Loucy (cell line): ENCODE measurements around the gene RNF223.
A peak's percentile ranks its signal among the peaks of the same experiment; 100 is the strongest.

Experiments used
- H2AFZ ChIP-seq: fragments of 200-600 bp; sonication (generic); 2 replicates; pipeline ENCODE4 v1.6.0; 2016; ENCODE audit warnings: antibody characterized with exemption, mild to moderate bottlenecking, low read length, moderate library complexity
- H3F3A ChIP-seq: fragments of 200-600 bp; 2 replicates; pipeline ENCODE4 v1.6.0; 2016; ENCODE audit warnings: antibody characterized with exemption, low read depth, mild to moderate bottlenecking
- H3K27me3 ChIP-seq: fragments of 200-600 bp; sonication (generic); 2 replicates; pipeline ENCODE4 v1.6.1; 2014; ENCODE audit warnings: low read length, mild to moderate bottlenecking; ENCODE audit not compliant: insufficient read depth, poor library complexity, severe bottlenecking
- H3K36me3 ChIP-seq: fragments of 200-600 bp; sonication (generic); 2 replicates; pipeline ENCODE4 v1.6.1; 2016; ENCODE audit warnings: low read length; ENCODE audit not compliant: insufficient read depth
- H3K4me1 ChIP-seq: fragments of 200-600 bp; sonication (generic); 2 replicates; pipeline ENCODE4 v1.5.1; 2014; ENCODE audit warnings: low read length, mild to moderate bottlenecking; ENCODE audit not compliant: insufficient read depth, poor library complexity, severe bottlenecking
- H3K4me2 ChIP-seq: fragments of 200-600 bp; sonication (generic); 2 replicates; pipeline ENCODE4 v1.6.0; 2014; ENCODE audit warnings: antibody characterized with exemption, low read length, low read depth, mild to moderate bottlenecking; ENCODE audit not compliant: poor library complexity, severe bottlenecking
- H3K4me3 ChIP-seq: fragments of 200-600 bp; sonication (generic); 2 replicates; pipeline ENCODE4 v1.5.1; 2014; ENCODE audit warnings: low read length, mild to moderate bottlenecking, mixed read lengths; ENCODE audit not compliant: poor library complexity, severe bottlenecking
- H3K79me2 ChIP-seq: fragments of 200-600 bp; sonication (generic); 2 replicates; pipeline ENCODE4 v1.6.1; 2014; ENCODE audit warnings: low read length; ENCODE audit not compliant: insufficient read depth
- H3K9ac ChIP-seq: fragments of 200-600 bp; sonication (generic); 2 replicates; pipeline ENCODE4 v1.6.0; 2014; ENCODE audit warnings: mild to moderate bottlenecking, low read depth, low read length, moderate library complexity; ENCODE audit not compliant: poor library complexity, severe bottlenecking
- H3K9me2 ChIP-seq: fragments of 200-600 bp; sonication (generic); replicated peaks from 2 replicates; pipeline ENCODE4 v1.6.1; 2016; ENCODE audit warnings: low read depth, low read length, mixed read lengths
- H3K9me3 ChIP-seq: fragments of 200-600 bp; sonication (generic); 2 replicates; pipeline ENCODE4 v1.6.1; 2014; ENCODE audit warnings: mild to moderate bottlenecking, antibody characterized with exemption, low read length, low read depth; ENCODE audit not compliant: insufficient read depth
- H4K20me1 ChIP-seq: fragments of 200-600 bp; sonication (generic); 2 replicates; pipeline ENCODE4 v1.6.0; 2014; ENCODE audit warnings: antibody characterized with exemption, low read length, mild to moderate bottlenecking; ENCODE audit not compliant: insufficient read depth, poor library complexity, severe bottlenecking
- CTCF ChIP-seq: fragments of 200-600 bp; sonication (generic); conservative IDR thresholded peaks from 2 replicates; pipeline ENCODE4 v1.5.1; 2014; ENCODE audit warnings: mild to moderate bottlenecking, antibody characterized with exemption, low read length
- EZH2phosphoT487 ChIP-seq: fragments of 200-600 bp; IDR thresholded peaks from 2 replicates; pipeline ENCODE4 v1.6.1; 2018; ENCODE audit warnings: antibody characterized with exemption, mild to moderate bottlenecking, moderate library complexity, borderline replicate concordance

RNF223 gene

DNA sequence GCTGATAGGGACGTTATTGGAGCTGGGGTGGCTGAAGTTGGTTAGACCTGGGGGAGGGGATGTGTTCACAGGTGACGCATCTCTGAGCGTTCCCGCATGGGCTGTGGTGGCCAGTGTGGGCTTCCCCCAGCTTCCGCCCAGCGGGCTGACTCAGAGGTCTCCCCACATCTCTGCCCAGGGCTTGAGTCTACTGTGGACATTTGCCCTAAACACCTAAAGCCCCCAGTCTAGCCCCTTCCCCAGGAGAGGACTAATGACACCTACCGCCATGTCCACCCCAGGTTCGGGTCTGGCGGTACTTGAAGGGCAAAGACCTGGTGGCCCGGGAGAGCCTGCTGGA lies 52.2 kb downstream of the RNF223 start:
- TF ChIP-seq CTCF (no peak), EZH2phosphoT487 (no peak)
- no peak overlapping the region for H3K9ac ChIP-seq
- H3K9me2 ChIP-seq = no peaks in the 10 kb centered on the region
- peaks cover 9% of the 10 kb centered on the region for H4K20me1 ChIP-seq
- peaks cover 8% of the 10 kb centered on the region for H3K4me1 ChIP-seq
- H3K36me3 ChIP-seq = no peaks in the 10 kb centered on the region
- H3K4me3 ChIP-seq = no peak overlapping the region
- no peaks in the 10 kb centered on the region for H3K27me3 ChIP-seq
- H3F3A ChIP-seq = no peaks in the 10 kb centered on the region
- no peaks in the 10 kb centered on the region for H3K79me2 ChIP-seq
- H2AFZ ChIP-seq = no peak overlapping the region
- no peaks in the 10 kb centered on the region for H3K9me3 ChIP-seq
- H3K4me2 ChIP-seq = no peak overlapping the region

DNA sequence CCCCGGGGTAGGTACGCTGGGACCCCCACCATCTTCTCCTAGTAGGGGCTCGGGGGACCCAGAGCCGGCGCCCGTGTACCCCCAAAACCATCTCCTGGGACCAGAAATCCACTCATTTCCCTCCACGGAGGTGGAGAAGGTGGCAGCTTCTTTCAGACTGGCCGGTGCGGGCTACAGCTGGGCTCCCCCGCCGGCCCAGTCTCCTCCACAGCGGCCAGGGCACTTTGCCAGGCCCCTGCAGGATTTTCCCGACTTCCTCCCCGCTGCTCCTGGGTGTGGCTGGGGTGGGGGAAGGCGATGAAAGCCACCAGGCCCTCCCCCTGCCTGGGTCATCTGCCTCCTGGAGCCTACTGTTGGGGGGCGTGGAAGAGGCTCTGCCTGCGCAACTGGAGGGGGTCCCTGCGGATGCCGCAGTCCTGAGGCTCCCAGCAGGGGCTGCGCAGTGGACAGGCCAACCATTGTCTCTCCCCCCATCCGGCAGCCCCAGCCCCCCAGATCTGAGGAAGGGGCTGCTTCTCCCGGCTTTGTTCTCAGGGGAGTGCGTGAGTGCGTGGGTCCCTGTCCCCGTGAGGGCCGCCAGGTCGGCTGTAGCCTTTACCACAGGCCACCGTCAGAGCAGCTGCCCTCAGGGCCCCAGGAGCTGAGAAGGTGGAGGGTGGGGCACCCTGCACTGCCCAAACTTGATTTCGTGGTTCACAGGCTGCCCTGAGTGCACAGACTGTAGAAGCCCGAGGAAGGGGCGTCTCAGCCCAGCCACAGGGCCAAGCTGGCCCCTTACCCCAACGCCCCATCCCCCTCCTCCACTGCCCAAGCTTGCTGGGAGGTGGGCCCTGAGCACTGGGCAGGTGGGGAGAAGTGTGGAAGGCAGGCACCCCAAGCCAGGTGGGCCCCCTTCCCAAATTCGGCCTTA lies 52.8 kb downstream of the RNF223 start:
- no peak overlapping the region for H2AFZ ChIP-seq
- no peaks in the 10 kb centered on the region for H3K36me3 ChIP-seq
- peak overlapping the region; percentile 72 for H3K9ac ChIP-seq
- no peaks in the 10 kb centered on the region for H3K79me2 ChIP-seq
- no peak for TF ChIP-seq CTCF
- TF ChIP-seq EZH2phosphoT487 = no peak
- H3F3A ChIP-seq = no peaks in the 10 kb centered on the region
- H3K9me2 ChIP-seq = no peaks in the 10 kb centered on the region
- H4K20me1 ChIP-seq = peaks cover 9% of the 10 kb centered on the region
- peak overlapping the region; percentile 67 for H3K4me2 ChIP-seq
- H3K4me3 ChIP-seq = peak overlapping the region; percentile 72
- no peaks in the 10 kb centered on the region for H3K27me3 ChIP-seq
- H3K4me1 ChIP-seq = peaks cover 8% of the 10 kb centered on the region
- no peaks in the 10 kb centered on the region for H3K9me3 ChIP-seq
